OCI-LY3 (cell line): ENCODE results near the gene MRPL42.

Experiments used
- CTCF ChIP-seq: fragments of 200-600, 300-600 bp; sonication (generic); IDR thresholded peaks from 2 replicates; pipeline ENCODE4 v1.5.1; 2014; ENCODE audit warnings: antibody characterized with exemption, low read length, low read depth
- EZH2phosphoT487 ChIP-seq: fragments of 200-600 bp; shearing (Covaris generic); IDR thresholded peaks from 2 replicates; pipeline ENCODE4 v1.6.1; 2018; ENCODE audit warnings: antibody characterized with exemption, mixed run types, low read depth

GRCh38 chr12:93519859-93520258 lies 52.5 kb downstream of the MRPL42 start:
- no peak for TF ChIP-seq CTCF
- no peak for TF ChIP-seq EZH2phosphoT487
